CD4-positive, alpha-beta T cell treated with Interferon gamma for 1 hour (primary cell): ENCODE measurements around the gene KRTAP9-4.
"Not testable (repeated sequence)": the region's sequence is repeated elsewhere in the genome, so short reads cannot be mapped to it uniquely, and the experiment has no call there.

Experiments
- DNase-seq: peaks from one replicate; pipeline ENCODE4 v3.0.0-alpha.2; 2020

The KRTAP9-4 gene

GRCh38 chr17:41267711-41268110 lies 18.2 kb downstream of the KRTAP9-4 start:
- no peak for DNase-seq

GRCh38 chr17:41271323-41271722 lies 21.8 kb downstream of the KRTAP9-4 start:
- DNase-seq = not testable (repeated sequence)

DNA sequence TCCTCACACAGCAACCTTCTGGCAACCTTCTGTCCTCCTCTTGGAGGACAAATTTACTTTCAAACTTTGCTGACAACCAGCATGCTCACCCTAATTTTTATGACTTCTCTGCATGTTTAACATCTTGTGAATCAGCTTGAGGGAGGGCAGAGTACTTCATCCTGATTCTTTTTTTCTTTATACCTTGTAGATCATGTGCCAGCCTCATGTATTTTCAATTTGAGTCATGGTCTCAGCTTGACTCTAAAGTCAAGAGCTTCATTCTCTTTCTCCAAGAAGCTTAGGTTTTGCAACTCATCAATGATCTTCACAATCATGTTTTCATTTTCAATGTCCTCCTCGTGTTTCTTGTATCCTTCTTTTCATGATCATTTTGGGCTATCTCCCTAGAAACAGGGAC lies 22.4 kb downstream of the KRTAP9-4 start:
- no peak for DNase-seq

GRCh38 chr17:41275648-41276190 lies 26.2 kb downstream of the KRTAP9-4 start, which contains the start of gene KRTAP9-7:
Gene KRTAP9-7, plus strand, starts transcription at chr17:41275698. Its CDS starts 0 bp downstream, at chr17:41275698.
- DNase-seq = not testable (repeated sequence)

GRCh38 chr17:41278176-41278955 lies 28.9 kb downstream of the KRTAP9-4 start:
- DNase-seq = no peak

GRCh38 chr17:41284043-41284442 lies 34.6 kb downstream of the KRTAP9-4 start:
- DNase-seq = no peak

GRCh38 chr17:41284546-41284945 lies 35.1 kb downstream of the KRTAP9-4 start:
- no peak for DNase-seq

DNA sequence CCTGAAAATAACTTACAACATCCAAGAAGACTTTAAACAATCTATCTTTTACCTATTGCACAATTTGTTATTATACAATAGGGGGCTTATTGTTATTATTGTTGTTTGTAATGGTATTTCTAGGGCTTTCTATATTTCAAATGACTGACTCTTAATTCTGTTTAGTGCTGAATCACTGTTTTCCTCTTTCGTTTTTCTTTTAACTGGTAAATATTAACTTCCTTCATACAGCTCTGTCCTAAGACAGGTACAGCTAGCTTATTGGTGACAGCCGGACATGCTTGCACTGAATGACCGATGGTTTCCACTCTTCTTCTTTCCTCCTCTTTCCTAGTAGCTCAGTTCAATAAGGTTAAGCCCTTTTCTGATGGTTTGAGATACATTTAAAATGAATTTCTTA lies 37.6 kb downstream of the KRTAP9-4 start:
- no peak for DNase-seq

DNA sequence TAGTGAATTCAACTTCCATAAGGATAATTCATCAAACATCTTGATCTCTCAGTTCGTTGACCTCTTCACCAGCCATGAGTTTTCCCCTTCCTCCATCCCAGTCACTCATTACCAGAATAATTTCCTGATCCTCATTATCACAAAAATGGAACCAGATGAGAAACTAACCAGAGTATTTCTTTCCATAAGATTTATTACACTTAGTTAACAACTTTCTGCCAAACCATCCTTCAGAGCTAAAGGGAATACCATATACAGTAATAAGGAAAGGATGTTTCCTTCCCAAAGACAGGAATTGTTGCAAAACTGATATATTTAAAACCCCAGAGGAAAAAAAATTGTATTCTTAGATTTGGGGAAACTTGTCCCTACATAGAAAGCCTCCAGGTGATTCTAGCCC lies 44.5 kb downstream of the KRTAP9-4 start:
- DNase-seq = no peak

DNA sequence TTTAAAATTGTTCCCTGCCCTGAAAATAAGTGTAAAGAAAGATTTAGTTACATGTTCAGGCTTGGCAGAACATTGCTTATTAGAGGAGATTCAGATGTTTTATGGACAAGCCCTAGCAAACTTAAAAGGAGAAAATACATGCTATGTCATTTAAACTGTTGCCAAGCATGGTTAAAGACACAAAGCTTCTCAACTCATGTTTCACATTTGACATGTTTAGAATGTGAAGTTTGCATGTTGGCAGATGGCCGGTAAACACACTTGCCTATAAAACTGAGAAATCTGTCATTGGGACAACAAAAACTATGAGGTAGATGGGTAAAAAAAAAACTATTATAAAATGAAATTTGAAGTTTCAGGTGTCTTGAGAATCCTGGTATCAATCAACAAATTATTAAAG lies 47.4 kb downstream of the KRTAP9-4 start:
- DNase-seq = no peak

- no peak for DNase-seq
These were observed 49.1 kb downstream of the KRTAP9-4 start for GRCh38 chr17:41298458-41299135.
